ENCODE measurements around the gene ARL6IP5.

Gene ARL6IP5

GRCh38 chr3:69118555-69118954 is 33.8 kb downstream of the ARL6IP5 start:
- no peak for DNase-seq

- no peak for DNase-seq
Measured at GRCh38 chr3:69119138-69119537, 34.4 kb downstream of the ARL6IP5 start.

- no peak for DNase-seq
Measured at GRCh38 chr3:69119681-69120080, 34.9 kb downstream of the ARL6IP5 start.

- no peak for DNase-seq
Measured at GRCh38 chr3:69120879-69121464, 36.2 kb downstream of the ARL6IP5 start.

- DNase-seq, result no peak
Measured at GRCh38 chr3:69121513-69121912, 36.8 kb downstream of the ARL6IP5 start.

GRCh38 chr3:69121950-69122349 is 37.2 kb downstream of the ARL6IP5 start:
- no peak for DNase-seq

GRCh38 chr3:69122403-69122802 is 37.7 kb downstream of the ARL6IP5 start, which contains the start of gene LMOD3:
Gene LMOD3 (minus strand): TSS chr3:69122595. CDS start chr3:69122386, 209 bp downstream.
- no peak for DNase-seq

GRCh38 chr3:69126216-69126615 is 41.5 kb downstream of the ARL6IP5 start:
- no peak for DNase-seq

GRCh38 chr3:69126999-69127398 is 42.3 kb downstream of the ARL6IP5 start:
- DNase-seq, result no peak

- DNase-seq, result no peak
Measured at GRCh38 chr3:69128509-69128908, 43.8 kb downstream of the ARL6IP5 start.

GRCh38 chr3:69129531-69129930 is 44.8 kb downstream of the ARL6IP5 start:
- no peak for DNase-seq

GRCh38 chr3:69130689-69131088 is 46.0 kb downstream of the ARL6IP5 start:
- no peak for DNase-seq

GRCh38 chr3:69137005-69137404 is 52.3 kb downstream of the ARL6IP5 start:
- DNase-seq, result no peak

GRCh38 chr3:69137412-69137811 is 52.7 kb downstream of the ARL6IP5 start:
- no peak for DNase-seq

- DNase-seq, result no peak
Measured at GRCh38 chr3:69141313-69141712, 56.6 kb downstream of the ARL6IP5 start.

- no peak for DNase-seq
Measured at GRCh38 chr3:69142090-69142489, 57.4 kb downstream of the ARL6IP5 start.

- no peak for DNase-seq
Measured at GRCh38 chr3:69142797-69143454, 58.2 kb downstream of the ARL6IP5 start.

GRCh38 chr3:69143612-69144011 is 58.9 kb downstream of the ARL6IP5 start:
- DNase-seq, result no peak

GRCh38 chr3:69144631-69145245 is 60.0 kb downstream of the ARL6IP5 start:
- DNase-seq, result no peak

GRCh38 chr3:69145688-69146087 is 61.0 kb downstream of the ARL6IP5 start:
- no peak for DNase-seq

GRCh38 chr3:69149586-69149985 is 64.8 kb downstream of the ARL6IP5 start:
- DNase-seq, result no peak

Measured in cerebellar nuclear complex (tissue), 1 donor.